Measurements from ENCODE around the gene RFX4. TPM values are rescaled to one million over a fixed set of nuclear protein-coding genes. Genes with fewer than 3 reads are reported as not detected.

RFX4 gene
- total and polyA plus RNA-seq, 10 of the 15 experiments (the other 5 are each of a cell fraction or from before 2014, with no cell fraction given) = 0.02 to 0.23 TPM; not detected in 8

DNA sequence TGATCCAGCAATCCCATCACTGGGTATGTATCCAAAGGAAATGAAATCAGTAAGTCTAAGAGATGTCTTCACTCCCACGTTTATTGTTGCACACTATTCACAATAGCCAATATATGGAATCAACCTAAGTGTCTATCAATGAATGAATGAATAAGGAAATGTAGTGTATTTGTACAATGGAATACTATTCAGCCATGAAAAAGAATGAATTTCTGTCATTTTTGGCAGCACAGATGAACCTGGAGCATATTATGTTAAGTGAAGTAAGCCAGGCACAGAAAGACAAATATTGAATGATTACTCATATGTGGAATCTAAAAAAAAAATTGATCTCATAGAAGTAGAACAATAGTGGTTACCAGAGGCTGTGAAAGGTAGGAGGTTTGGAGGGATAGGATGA is 30.6 kb upstream of the RFX4 start:
- H3K9me3 ChIP-seq (replicated peaks; ENCODE audit: control insufficient read depth, insufficient read depth, low read length) = no peaks in the 10 kb centered on the region; the same call in 2 of the 3 replicates
- CTCF ChIA-PET = no interaction called here
- in situ Hi-C loops (cut with MboI) (no loop called here), intact Hi-C loops (cut with micrococcal nuclease; ENCODE audit: unreplicated experiment) (no loop called here)
- RAD21 ChIA-PET (ENCODE audit: unreplicated experiment) = no interaction called here
- H3K9ac ChIP-seq (ENCODE audit: control insufficient read depth, insufficient read depth, low read length) = no peak overlapping the region
- H3K4me1 ChIP-seq (ENCODE audit: control insufficient read depth, insufficient read depth, low read length) = no peaks in the 10 kb centered on the region
- no TSS peak for BruUV-seq (replicated peaks)
- no peak overlapping the region for H3K4me2 ChIP-seq (ENCODE audit: control insufficient read depth, insufficient read depth)
- ATAC-seq = no peak
- H3K36me3 ChIP-seq (ENCODE audit: control insufficient read depth in 2 of 2, insufficient read depth in 2 of 2, low read length in 1 of 2) = no peaks in the 10 kb centered on the region
- DNase-seq (ENCODE audit: low read depth, low spot score) = no peak
- POLR2A ChIA-PET = no interaction called here
- TF ChIP-seq, protein P1, sequence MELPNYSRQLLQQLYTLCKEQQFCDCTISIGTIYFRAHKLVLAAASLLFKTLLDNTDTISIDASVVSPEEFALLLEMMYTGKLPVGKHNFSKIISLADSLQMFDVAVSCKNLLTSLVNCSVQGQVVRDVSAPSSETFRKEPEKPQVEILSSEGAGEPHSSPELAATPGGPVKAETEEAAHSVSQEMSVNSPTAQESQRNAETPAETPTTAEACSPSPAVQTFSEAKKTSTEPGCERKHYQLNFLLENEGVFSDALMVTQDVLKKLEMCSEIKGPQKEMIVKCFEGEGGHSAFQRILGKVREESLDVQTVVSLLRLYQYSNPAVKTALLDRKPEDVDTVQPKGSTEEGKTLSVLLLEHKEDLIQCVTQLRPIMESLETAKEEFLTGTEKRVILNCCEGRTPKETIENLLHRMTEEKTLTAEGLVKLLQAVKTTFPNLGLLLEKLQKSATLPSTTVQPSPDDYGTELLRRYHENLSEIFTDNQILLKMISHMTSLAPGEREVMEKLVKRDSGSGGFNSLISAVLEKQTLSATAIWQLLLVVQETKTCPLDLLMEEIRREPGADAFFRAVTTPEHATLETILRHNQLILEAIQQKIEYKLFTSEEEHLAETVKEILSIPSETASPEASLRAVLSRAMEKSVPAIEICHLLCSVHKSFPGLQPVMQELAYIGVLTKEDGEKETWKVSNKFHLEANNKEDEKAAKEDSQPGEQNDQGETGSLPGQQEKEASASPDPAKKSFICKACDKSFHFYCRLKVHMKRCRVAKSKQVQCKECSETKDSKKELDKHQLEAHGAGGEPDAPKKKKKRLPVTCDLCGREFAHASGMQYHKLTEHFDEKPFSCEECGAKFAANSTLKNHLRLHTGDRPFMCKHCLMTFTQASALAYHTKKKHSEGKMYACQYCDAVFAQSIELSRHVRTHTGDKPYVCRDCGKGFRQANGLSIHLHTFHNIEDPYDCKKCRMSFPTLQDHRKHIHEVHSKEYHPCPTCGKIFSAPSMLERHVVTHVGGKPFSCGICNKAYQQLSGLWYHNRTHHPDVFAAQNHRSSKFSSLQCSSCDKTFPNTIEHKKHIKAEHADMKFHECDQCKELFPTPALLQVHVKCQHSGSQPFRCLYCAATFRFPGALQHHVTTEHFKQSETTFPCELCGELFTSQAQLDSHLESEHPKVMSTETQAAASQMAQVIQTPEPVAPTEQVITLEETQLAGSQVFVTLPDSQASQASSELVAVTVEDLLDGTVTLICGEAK (IDR thresholded peaks at IDR 0.05; ENCODE audit: borderline replicate concordance) = no peak
- TF ChIP-seq NFIC (IDR thresholded peaks at IDR 0.05; ENCODE audit: low read depth, low read length) = no peak
- no peak for TF ChIP-seq POLR2A (IDR thresholded peaks at IDR 0.05; ENCODE audit: low read depth, low read length)
- no peak for TF ChIP-seq NFYB (IDR thresholded peaks at IDR 0.05; ENCODE audit: insufficient read depth, low read depth, low read length)
- TF ChIP-seq JUNB (IDR thresholded peaks at IDR 0.05) = no peak
- TF ChIP-seq TCF3 (IDR thresholded peaks at IDR 0.05; ENCODE audit: borderline replicate concordance, insufficient read depth, low read depth, low read length) = no peak
- TF ChIP-seq CBX3 (IDR thresholded peaks at IDR 0.05; ENCODE audit: borderline replicate concordance, low read depth) = no peak
- no peak for TF ChIP-seq ZSCAN29 (IDR thresholded peaks at IDR 0.05)
- TF ChIP-seq ZZZ3 (IDR thresholded peaks at IDR 0.05; ENCODE audit: control insufficient read depth, insufficient read length, low read depth) = no peak
- TF ChIP-seq TAF1 (IDR thresholded peaks at IDR 0.05; ENCODE audit: borderline replicate concordance, low read depth, low read length) = no peak
- no peak for TF ChIP-seq FOXM1 (IDR thresholded peaks at IDR 0.05; ENCODE audit: low read depth, low read length)
- FAIRE-seq = no peak
- SMC1A ChIA-PET (ENCODE audit: uncharacterized antibody, unreplicated experiment) = no interaction called here
- no peak overlapping the region for H3K27ac ChIP-seq (ENCODE audit: control insufficient read depth, insufficient read depth)
- no peaks in the 10 kb centered on the region; a peak in 1 of 4 replicates for H3K27me3 ChIP-seq (replicated peaks in 1 of 2; ENCODE audit: control insufficient read depth in 2 of 2, insufficient read depth in 2 of 2, low read length in 1 of 2)
- 5% methylated on average over 1 of the region's 1 CpG for WGBS (ENCODE audit: insufficient coverage, insufficient replicate concordance, low lambda C conversion rate, missing lambda C conversion rate)
- no peaks in the 10 kb centered on the region for H3K79me2 ChIP-seq (ENCODE audit: control insufficient read depth, insufficient read depth, low read length)
- no peak overlapping the region for H2AFZ ChIP-seq (ENCODE audit: control insufficient read depth, low read depth, low read length)
- H4K20me1 ChIP-seq (ENCODE audit: control insufficient read depth, insufficient read depth) = no peaks in the 10 kb centered on the region
- H3K4me3 ChIP-seq = no peak overlapping the region

Measured in GM12878 (cell line).